GM18498 (cell line): ENCODE measurements around the gene IMP3.

Experiments
- ATAC-seq: cut with Tn5 transposase; IDR thresholded peaks from one replicate; pipeline ENCODE4 v1.9.1; 2021; ENCODE audit warnings: mild to moderate bottlenecking, moderate library complexity; ENCODE audit not compliant: unreplicated experiment

Gene IMP3

DNA sequence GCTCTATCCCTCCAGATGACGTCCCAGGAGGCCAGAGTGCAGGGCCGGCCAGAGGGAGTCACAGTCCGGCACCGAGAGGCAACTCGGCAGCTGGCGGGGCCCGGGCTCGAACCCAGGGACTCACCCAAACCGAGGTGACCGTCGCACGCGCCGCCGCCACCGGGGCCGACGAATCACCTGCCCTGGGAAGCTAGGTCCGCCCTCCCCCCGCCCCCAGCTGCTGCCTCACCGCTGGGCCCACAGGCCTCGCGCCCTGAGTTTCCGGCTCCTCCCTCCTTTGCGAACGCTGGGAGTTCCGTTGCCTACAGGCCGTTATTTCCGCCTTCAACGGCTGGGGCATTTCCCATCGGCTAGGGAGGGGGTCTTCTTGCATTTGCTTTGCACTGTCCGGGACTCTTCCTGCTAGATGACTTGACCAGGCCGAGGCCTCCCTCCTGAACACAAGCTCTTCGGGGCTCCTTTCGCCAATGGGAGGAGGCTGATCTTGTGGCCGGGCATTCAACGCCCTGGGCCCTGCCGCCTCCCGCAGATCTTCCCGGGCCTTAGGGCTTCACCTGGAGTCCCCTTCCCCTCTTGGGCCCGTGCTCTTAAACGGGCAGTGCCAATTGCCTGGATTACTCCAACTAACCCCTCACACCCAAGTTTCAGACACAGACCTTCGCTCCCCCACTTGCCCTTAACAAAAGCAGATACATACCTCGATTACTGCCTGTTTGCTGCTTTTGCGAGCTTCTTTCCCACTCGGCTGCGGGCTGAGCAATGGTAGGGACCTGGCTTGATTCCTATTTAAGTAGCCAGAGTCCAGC is 14.3 kb downstream of the IMP3 start, which contains the start of gene SNUPN:
SNUPN (minus strand) TSS at position 184 of the 806 bp plus-strand sequence. CDS start 4,674 bp downstream, outside the sequence.
- ATAC-seq, result peak; percentile 79

DNA sequence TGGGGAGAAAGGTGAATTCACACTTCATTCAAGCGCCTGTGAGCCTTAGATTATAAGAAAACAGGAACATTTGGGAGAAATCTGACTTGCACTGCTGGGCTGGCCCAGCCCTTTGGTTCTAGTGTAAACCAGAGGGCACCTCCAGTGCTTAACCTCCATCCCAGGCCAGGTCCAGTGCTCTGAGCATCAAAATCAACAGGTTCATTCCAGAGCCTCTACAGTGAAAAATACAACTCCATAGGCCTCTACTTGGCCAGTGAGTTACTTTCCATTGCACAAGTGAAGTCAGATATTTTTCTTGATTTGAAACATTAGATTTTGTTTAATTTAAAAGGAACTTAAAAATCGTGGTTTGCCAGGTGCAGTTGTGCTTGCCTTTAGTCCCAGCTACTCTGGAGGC is 17.5 kb downstream of the IMP3 start:
- ATAC-seq, result no peak

DNA sequence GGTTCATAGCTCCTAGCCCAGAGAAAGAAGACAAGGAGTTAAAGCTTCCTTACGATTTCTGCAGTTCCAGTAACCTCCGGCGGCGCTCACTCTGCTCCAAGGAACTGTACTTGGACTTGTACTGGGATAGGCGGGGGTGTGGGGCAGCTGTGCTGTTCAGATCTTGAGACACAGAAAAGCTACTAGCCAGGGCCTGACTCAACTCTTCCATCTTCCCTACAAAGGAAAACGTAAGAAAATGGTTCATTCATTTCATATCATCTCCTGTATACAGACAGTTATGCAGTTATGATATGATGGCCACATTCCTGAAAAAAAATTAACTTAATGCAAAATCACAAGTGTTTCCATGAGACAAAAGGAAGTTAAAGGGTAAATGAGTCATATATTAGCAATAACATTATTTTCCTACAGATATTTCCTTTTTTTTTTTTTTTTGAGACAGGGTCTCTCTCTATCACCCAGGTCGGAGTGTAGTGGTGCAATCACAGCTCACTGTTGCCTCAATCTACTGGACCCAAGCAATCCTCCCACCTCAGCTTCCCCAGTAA is 19.1 kb downstream of the IMP3 start:
- ATAC-seq, result no peak

- ATAC-seq, result no peak
Observed at GRCh38 chr15:75620058-75620820, 19.8 kb downstream of the IMP3 start.

DNA sequence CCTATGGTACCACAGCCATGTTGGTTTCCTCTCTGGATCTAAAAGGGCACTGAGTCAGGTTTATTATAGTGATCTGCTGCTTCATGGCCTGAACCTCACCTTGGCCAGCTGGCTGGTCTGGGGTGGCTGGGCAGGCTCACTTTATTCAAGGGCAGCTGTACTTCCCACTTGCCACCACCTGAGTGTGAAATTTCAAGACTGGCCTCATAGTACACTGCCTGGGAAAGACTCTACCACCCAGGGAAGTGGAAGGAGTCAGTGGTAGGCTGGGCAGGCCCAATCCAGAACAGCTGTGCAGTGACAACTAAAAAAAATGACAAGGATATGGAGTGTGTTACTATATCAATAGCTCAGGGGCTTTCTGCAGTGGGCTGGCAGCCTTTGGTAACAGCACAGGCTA is 23.3 kb downstream of the IMP3 start:
- ATAC-seq, result no peak

- no peak for ATAC-seq
Observed at GRCh38 chr15:75606711-75607699, 33.0 kb downstream of the IMP3 start.

DNA sequence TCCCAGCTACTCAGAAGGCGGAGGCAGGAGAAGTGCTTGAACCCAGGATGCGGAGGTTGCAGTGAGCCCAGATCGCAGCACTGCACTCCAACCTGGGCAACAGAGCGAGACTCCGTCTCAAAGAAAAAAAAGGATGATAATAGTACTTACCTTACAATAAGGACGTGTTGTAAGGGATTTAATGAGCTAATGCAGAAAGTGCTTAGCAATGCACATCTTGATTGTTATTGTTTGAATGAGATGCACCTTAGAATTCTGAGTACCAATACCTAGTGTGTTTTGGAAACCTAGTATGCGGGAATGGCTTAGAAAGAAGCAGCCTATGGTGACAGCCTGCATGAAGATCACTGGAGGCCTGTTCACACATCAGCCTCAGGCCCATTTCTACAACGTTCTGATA is 34.0 kb downstream of the IMP3 start:
- no peak for ATAC-seq

DNA sequence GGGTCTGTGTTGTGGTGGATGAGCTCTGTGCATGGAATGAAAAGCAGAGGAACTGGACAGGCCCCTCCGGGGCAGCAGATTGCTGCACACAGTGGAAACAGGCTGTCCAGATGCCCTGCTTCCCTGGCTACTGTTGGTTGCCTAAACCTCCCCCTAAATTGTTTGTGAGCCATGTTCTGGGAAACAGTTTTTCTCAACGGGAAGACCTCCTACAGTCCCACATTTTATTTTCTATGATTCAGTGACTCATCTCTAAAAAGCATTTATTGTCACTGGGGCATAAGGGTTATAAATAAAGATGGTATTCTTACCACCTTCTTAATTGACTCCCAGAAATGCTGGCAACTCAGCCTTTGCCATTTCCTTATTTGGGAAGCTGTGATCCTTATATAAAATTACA is 40.6 kb downstream of the IMP3 start:
- ATAC-seq, result no peak

- ATAC-seq, result no peak
Observed at GRCh38 chr15:75598361-75598760, 41.7 kb downstream of the IMP3 start.

GRCh38 chr15:75597667-75598341 is 42.2 kb downstream of the IMP3 start:
- no peak for ATAC-seq

DNA sequence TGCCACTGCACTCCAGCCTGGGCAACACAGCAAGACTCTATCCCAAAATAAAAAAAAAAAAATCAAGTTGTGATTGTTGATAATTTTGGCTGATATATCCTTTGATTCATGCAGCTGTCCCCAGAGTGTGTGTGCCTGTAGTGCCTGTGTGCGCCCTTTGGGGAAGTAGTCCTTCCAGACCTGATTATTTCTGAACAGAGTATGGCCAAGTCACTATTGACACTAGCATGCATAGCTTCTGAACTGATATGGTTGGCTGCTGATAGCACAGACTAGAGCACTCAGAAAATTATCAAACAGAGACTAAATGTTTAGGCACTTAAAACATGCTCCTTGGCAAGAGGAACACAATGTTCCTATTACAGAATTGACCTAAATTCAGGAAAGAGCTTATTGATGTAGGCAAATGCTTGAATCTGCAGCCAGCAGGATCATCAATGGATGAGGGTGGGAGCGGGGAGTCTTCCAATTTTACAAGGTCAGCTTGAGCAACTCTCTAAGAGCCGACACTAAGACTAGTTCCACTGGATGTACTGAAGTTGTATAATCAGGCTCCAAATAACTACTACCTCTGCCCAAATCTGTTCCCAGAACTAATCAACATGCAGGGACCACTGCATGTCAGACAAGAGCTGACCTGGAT is 43.2 kb downstream of the IMP3 start:
- ATAC-seq, result no peak

- ATAC-seq, result no peak
Observed at GRCh38 chr15:75594276-75594675, 45.7 kb downstream of the IMP3 start.

- no peak for ATAC-seq
Observed at GRCh38 chr15:75591655-75592364, 48.2 kb downstream of the IMP3 start.

- no peak for ATAC-seq
Observed at GRCh38 chr15:75590239-75590638, 49.8 kb downstream of the IMP3 start.
